Activated CD4-positive, alpha-beta T cell treated with anti-CD3 and anti-CD28 coated beads, Interleukin-10, Interleukin-2, amounts not matched to agents 100 ng/mL and 50 ng/mL, durations not matched to agents 16 hours and 8 hours (primary cell): ENCODE results near the gene HOMER2.
"Not testable (repeated sequence)": the region's sequence is repeated elsewhere in the genome, so short reads cannot be mapped to it uniquely, and the experiment has no call there.

Experiments
- DNase-seq: peaks from one replicate; pipeline ENCODE4 v3.0.0-alpha.2; 2020

The HOMER2 gene

GRCh38 chr15:82923744-82924143, 28.8 kb downstream of the HOMER2 start:
- DNase-seq = no peak

DNA sequence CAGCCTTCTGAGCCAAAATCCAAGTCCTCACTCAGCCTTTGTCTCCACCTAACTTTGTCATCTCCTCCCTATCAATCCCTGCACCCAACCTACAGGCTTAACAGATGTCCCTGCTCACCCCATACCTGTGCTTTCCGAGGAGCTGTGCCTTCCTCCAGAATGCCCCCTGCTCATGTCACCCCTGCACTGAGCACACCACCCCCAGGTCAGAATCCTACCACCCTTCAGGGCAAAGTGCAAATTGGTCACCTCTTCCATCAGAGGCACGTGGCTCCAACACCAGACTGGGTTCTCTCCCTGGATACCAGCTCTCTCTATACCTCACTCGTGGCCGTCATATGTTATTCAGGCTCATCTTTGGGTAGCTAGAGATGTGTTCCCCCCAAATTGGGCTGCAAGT, 29.8 kb downstream of the HOMER2 start:
- no peak for DNase-seq

DNA sequence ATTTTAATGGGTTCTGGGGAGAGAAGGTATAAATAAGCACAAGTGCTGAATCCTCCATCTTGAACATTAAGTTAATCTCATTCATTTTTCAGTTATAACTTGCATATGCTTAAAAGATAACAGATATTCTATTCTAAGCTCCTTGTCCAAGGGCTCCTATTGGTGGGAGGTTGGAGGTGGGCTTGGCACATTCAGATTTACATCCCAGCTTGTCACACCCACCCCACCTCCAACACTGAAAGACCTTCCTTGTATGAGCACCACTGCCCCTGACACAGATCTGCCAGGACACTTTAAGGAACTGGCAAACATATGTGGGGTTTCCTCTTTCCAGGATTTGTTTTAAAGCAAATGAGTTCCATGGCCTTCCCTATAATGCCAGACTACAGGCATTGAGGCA, 30.6 kb downstream of the HOMER2 start:
- no peak for DNase-seq

DNA sequence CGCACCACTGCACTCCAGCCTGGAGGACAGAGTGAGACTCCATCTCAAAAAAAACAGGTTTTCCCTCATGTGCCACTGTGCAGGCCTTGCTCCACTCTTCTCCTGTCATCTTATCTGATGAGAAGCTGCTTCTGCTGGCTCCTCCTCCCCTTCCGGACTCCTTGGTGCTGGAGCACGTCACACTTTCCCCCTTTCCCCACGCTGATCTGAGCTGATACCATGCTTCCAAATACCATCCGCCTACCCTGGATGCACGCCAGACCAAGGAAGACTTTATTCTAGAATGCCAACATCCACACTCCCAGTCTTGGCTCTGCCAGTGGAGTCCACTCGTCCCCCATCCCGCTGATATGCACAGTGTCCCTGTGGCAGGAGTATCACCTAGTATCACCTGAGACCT, 31.3 kb downstream of the HOMER2 start:
- DNase-seq = no peak

- DNase-seq = no peak
These were observed 33.2 kb downstream of the HOMER2 start for GRCh38 chr15:82919231-82919886.

GRCh38 chr15:82918607-82919230, 33.8 kb downstream of the HOMER2 start:
- DNase-seq = no peak

DNA sequence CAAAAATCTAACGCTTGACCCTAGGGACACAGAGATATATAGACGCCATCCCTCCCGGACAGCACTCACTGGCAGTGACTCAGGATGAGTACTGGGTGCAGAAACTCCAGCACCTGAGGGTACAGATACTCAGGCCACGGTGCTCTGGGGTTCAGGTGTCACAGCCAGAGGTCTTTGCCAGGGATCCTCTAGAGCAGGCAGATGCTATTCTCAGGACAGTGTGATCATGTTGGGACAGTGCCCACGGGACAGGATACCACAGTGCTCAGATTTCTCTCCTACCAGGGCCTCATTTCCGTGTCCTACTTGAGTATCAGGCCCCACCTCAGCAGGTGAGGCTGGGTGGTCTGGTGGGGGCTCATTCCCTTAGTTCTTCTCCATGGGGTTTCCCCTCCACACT, 34.4 kb downstream of the HOMER2 start:
- no peak for DNase-seq

DNA sequence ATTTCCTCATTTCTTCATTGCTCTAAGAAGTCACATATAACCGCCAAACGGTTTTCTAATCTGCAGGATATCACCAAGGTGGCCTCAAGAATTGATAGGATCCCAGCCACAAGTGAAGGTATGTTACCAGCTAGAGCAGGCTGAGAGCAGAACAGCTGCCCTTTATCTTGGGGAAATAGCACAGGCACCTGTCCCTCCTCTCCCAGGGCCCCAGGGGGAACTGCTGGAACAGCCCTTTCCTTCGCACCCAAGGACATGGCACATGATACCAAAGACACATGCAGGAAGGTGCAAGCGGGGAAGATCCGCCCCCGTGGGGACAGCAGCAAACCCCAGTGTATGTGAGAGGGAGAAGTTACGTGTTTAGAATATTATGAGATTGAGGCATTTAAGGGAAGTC, 35.3 kb downstream of the HOMER2 start:
- no peak for DNase-seq

GRCh38 chr15:82916161-82916952, 36.2 kb downstream of the HOMER2 start:
- DNase-seq = no peak

- no peak for DNase-seq
These were observed 38.1 kb downstream of the HOMER2 start for GRCh38 chr15:82914396-82914795.

- no peak for DNase-seq
These were observed 41.1 kb downstream of the HOMER2 start for GRCh38 chr15:82911458-82911857.

- no peak for DNase-seq
These were observed 41.8 kb downstream of the HOMER2 start for GRCh38 chr15:82910721-82911120.

DNA sequence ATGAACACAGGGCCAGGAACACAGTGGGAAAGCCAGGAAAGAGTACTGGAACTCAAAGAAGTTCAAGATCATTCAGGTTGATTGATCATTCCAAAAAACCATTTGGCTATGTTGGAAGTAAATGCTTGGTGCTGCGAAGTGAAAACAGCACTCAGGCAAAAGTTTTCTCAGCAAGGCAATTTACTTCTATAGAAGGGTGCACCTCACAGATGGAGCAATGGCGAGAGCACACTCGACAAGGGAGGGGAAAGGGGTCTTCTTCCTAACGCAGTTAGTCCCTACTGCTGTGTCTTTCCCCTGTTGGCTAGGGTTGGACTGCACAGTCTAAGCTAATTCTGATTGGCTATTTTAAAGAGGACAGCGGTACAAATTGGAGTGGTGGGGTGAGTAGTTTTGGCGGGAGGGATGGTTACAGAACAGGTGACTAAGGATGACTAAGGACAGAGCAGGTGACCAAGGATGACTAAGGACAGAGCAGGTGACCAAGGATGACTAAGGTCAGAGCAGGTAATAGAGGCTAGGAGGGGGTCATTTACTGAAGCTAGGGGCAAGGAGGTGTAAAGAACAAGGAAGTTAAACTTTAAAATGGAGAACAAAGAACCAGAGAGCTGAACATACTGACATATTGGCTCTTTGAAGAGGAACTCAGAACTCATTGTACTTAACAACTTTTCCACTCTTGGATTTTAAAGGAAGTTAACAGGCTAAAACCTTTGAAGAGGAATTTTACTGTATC, 43.3 kb downstream of the HOMER2 start:
- no peak for DNase-seq

GRCh38 chr15:82907350-82907749, 45.2 kb downstream of the HOMER2 start:
- DNase-seq = no peak

DNA sequence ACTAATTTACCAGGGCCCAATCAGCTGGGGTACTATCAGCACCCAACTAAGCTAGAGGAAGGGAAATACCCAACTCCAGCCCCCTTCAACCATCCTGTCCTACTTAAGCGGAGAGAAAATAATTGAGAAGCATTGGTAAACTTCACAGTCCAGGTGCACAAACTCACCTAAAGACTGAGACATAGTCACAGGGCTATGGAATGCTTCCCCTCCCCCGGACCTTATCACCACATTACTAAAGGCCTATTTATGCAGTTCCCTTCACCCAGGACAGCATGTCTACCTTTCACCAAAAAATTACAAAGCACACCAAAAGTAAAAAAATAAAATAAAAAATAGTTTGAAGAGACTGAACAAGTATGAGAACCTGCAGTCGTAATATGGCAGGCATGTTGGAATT, 47.9 kb downstream of the HOMER2 start:
- no peak for DNase-seq

DNA sequence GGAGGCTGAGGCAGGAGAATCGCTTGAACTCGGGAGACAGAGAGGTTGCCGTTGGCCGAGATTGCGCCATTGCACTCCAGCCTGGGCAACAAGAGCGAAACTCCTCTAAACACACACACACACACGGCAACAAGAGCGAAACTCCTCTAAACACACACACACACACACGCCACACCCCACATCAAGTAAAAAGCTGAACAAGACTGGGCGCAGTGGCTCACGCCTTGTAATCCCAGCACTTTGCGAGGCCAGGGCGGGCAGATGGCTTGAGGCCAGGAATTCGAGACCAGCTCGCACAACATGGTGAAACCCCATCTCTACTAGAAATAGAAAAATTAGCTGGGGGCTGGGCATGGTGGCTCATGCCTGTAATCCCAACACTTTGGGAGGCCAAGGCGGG, 49.0 kb downstream of the HOMER2 start:
- DNase-seq = no peak

GRCh38 chr15:82901114-82901805, 51.3 kb downstream of the HOMER2 start:
- DNase-seq = no peak

DNA sequence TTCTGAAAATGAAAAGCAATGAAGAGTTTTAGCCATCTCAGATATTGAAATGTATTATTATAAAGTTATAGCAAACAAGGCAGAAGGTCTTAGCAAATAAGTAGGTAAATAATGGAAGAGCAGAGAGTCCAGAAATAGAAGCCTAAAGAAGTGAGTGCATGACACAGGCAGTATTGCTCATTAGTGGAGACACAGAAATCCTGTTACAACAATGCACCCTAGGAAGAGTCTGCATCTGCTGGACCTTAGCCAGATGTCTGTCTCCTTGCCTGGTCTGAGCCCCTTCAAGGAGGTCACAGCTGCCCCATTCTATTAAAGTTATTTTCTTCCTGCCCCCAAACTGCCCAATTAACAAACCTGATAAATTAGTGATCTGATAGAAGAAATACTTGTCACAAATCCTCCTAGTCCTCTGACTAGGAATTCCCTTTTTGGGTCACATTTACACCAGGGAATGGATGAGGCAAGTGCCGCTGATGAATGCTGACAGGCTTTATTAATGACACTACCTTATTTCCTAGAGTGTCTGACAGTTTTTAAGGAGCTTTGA, 51.9 kb downstream of the HOMER2 start:
- no peak for DNase-seq

DNA sequence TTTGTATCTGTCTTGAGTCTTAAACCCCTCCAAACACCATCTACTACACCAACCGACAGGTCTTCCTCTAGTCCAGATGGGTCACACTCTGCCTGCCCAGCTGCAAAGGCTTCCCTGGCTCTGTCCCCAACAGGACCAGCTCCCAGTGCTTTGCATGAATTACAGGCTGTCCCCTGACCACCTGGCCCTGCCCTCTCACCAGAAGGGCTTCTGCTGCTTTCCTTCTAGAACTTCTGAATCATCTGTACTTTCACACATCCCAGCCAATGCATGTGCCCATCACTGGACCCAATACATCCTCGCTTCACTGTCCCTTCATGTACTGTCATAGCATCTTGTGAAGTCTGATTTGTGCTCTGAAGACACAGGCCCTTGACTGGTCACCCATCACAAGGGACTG, 53.6 kb downstream of the HOMER2 start:
- no peak for DNase-seq

DNA sequence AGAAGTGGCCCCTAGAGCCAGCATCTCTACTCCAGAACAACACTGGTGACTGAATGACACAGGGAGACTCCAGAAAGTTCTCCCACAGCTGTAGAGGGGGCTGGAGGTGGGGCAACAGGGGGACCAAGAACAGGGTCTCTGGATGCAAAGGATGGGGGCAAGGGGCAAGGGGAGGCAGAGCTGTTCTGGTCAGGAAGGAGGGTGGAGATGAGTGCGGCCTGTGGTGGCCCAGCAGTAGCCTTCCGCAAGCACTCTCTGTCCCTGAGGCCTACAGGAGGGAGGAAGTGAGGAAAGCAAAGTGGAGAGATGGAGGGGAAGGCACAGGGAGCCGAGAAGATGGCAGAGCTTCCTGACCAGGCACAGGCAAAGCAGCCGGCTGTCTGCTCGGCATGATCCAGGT, 56.5 kb downstream of the HOMER2 start:
- DNase-seq = no peak

DNA sequence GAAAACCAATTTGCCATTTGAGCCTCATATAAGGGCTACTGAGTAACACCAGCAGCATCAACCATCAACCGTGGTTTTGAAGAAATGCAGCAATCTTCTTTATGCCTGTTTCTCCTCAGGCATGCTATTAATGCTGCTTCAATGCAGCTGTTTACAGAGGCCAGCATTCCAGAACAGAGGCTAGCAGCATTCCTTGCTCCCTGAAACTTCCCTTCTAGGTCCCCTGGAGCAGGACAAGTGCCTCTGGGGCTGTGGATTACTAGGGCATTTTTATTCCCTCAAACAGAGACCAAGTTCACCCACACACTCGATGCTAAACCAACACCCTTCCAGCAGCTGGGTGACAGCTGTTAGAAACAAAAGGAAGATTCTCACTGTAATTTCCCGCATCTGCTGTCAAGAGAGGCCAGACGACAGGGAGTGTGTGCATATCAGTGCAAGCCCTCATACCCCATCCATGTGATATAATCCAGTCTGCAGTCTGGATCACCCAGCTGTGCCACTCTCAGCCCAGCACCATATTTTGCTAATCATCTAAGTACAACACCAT, 57.5 kb downstream of the HOMER2 start:
- no peak for DNase-seq

- not testable (repeated sequence) for DNase-seq
These were observed 59.0 kb downstream of the HOMER2 start for GRCh38 chr15:82893473-82893872.
